ENCODE measurements around the gene ANXA7.
"Not testable (repeated sequence)": the region's sequence is repeated elsewhere in the genome, so short reads cannot be mapped to it uniquely, and the experiment has no call there.

Gene ANXA7

DNA sequence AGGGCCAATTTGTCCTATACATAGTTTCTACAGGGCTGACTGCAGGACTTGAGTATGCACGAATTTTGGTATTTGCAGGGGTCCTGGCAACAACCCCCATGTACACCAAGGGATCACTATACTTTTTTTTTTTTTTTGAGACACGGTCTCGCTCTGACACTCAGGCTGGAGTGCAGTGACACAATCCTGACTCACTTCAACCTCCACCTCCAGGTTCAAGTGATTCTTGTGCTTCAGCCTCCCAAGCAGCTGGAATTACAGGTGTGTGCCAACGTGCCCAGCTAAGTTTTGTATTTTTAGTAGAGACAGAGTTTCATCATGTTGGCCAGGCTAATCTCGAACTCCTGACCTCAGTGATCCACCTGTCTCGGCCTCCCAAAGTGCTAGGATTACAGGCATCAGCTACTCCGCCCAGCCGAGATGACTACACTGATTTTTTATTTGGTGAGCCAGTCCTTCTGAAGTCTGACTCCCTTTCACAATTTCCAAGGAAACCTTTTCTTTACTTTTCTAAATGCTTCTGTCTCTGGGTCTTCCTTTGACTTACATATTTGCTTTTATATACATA, 75.0 kb downstream of the ANXA7 start:
- H3K4me3 Mint-ChIP-seq: no peak overlapping the region
- no peaks in the 10 kb centered on the region for H3K4me1 Mint-ChIP-seq (ENCODE audit: low read depth)
- H3K36me3 Mint-ChIP-seq (ENCODE audit: low read depth): no peaks in the 10 kb centered on the region
- H3K9me3 Mint-ChIP-seq: no peaks in the 10 kb centered on the region
- H3K27me3 Mint-ChIP-seq (ENCODE audit: low read depth): no peaks in the 10 kb centered on the region
- no peak overlapping the region for H3K27ac Mint-ChIP-seq

DNA sequence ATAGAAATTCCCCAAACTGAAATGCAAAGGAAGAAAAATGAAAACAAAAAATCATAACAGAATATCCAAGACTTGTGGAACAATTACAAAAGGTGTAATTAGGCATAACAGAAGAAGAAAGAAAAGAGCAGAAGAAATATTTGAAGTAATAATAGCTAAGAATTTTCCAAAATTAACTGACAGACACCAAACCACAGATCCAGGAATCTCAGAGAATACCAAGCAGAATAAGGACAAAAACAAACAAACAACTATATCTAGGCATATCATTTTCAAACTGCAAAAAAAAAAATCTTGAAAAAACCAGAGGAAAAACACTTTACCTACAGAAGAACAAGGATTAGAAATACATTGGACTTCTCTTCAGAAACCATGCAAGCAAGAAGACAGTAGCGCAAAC, 80.7 kb downstream of the ANXA7 start:
- Mint-ChIP-seq H3K36me3 (ENCODE audit: low read depth) (no peaks in the 10 kb centered on the region), H3K27me3 (ENCODE audit: low read depth) (peaks cover 10% of the 10 kb centered on the region), H3K27ac (no peak overlapping the region), H3K4me3 (no peak overlapping the region), H3K9me3 (no peaks in the 10 kb centered on the region), H3K4me1 (ENCODE audit: low read depth) (no peaks in the 10 kb centered on the region)

DNA sequence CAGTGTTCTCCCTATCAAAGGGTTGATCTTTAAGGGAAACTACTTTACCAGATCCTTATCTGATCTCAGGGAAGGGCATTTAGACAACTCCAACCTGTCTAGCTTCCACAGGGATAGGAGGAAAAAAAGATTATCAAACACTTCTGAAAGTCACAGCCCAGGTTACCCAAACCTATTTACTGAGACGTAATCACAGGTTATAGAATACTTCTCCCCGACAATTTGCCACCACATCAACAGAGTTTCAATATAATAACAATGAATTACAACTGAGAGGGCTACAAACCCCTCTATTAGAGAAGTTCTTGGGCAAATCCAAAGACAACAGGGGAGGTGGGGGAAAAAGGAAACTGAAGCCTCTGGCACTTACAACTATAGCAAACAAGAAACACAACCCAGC, 81.5 kb downstream of the ANXA7 start:
- no peaks in the 10 kb centered on the region for H3K4me1 Mint-ChIP-seq (ENCODE audit: low read depth)
- no peaks in the 10 kb centered on the region for H3K9me3 Mint-ChIP-seq
- H3K27ac Mint-ChIP-seq: no peak overlapping the region
- no peaks in the 10 kb centered on the region for H3K36me3 Mint-ChIP-seq (ENCODE audit: low read depth)
- H3K4me3 Mint-ChIP-seq: no peak overlapping the region
- H3K27me3 Mint-ChIP-seq (ENCODE audit: low read depth): peaks cover 10% of the 10 kb centered on the region

DNA sequence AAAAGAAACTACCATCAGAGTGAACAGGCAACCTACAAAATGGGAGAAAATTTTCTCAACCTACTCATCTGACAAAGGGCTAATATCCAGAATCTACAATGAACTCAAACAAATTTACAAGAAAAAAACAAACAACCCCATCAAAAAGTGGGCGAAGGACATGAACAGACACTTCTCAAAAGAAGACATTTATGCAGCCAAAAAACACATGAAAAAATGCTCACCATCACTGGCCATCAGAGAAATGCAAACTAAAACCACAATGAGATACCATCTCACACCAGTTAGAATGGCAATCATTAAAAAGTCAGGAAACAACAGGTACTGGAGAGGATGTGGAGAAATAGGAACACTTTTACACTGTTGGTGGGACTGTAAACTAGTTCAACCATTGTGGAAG, 85.3 kb downstream of the ANXA7 start:
- not testable (repeated sequence) for H3K9me3 Mint-ChIP-seq; H3K4me1 Mint-ChIP-seq (ENCODE audit: low read depth); H3K27ac Mint-ChIP-seq; H3K36me3 Mint-ChIP-seq (ENCODE audit: low read depth); H3K4me3 Mint-ChIP-seq
- peaks cover 16% of the 10 kb centered on the region for H3K27me3 Mint-ChIP-seq (ENCODE audit: low read depth)

DNA sequence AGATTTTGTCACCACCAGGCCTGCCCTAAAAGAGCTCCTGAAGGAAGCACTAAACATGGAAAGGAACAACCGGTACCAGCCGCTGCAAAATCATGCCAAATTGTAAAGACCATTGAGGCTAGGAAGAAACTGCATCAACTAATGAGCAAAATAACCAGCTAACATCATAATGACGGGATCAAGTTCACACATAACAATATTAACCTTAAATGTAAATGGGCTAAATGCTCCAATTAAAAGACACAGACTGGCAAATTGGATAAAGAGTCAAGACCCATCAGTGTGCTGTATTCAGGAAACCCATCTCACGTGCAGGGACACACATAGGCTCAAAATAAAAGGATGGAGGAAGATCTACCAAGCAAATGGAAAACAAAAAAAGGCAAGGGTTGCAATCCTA, 88.6 kb downstream of the ANXA7 start:
- not testable (repeated sequence) for H3K27me3 Mint-ChIP-seq (ENCODE audit: low read depth); H3K9me3 Mint-ChIP-seq; H3K4me1 Mint-ChIP-seq (ENCODE audit: low read depth); H3K36me3 Mint-ChIP-seq (ENCODE audit: low read depth); H3K27ac Mint-ChIP-seq; H3K4me3 Mint-ChIP-seq

Measured in T-helper 1 cell treated with Interleukin-12 subunit alpha and Interleukin-12 subunit beta and Interleukin-4 antibody, amounts not matched to agents 30 μg/mL and 1 μg/mL, for 36 hours (primary cell).